ENCODE results near the gene TMEM117. TPM values are rescaled to one million over a fixed set of nuclear protein-coding genes. Genes with fewer than 3 reads are reported as not detected.

The TMEM117 gene
- total RNA-seq, 1 experiment from 2014 or later: 5.9 TPM

DNA sequence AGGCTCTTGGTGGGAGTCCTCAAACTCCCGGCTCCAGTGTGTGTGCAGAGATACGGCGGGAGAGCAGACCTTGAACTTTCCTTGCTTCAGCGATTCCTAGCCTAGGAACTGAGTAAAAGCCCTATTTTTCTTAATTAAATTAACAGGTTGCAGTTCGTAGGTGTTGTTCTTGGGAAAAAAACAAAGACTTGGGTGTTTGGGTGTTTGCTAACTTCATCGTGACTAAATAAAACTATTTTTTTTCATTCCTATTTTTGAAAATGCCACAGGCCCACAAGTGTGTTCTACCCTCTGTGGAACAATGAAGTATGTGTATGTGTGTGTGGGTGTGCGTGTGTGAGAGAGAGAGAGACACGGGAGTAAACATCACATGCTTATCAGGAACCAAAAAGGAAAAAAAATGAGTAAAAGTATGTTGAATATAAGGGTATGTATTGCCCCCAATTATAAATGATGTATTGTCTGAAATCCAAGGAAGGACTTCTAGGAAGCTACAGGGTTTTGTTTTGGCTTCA is 651 bp downstream of the TMEM117 start:
- TF ChIP-seq EZH2 (IDR thresholded peaks at IDR 0.05; ENCODE audit: borderline replicate concordance, low read depth, low read length, poor library complexity, severe bottlenecking): no peak
- TF ChIP-seq, protein P1, sequence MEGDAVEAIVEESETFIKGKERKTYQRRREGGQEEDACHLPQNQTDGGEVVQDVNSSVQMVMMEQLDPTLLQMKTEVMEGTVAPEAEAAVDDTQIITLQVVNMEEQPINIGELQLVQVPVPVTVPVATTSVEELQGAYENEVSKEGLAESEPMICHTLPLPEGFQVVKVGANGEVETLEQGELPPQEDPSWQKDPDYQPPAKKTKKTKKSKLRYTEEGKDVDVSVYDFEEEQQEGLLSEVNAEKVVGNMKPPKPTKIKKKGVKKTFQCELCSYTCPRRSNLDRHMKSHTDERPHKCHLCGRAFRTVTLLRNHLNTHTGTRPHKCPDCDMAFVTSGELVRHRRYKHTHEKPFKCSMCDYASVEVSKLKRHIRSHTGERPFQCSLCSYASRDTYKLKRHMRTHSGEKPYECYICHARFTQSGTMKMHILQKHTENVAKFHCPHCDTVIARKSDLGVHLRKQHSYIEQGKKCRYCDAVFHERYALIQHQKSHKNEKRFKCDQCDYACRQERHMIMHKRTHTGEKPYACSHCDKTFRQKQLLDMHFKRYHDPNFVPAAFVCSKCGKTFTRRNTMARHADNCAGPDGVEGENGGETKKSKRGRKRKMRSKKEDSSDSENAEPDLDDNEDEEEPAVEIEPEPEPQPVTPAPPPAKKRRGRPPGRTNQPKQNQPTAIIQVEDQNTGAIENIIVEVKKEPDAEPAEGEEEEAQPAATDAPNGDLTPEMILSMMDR (conservative IDR thresholded peaks at IDR 0.05; ENCODE audit: low read depth, low read length): no peak
- BruUV-seq (replicated peaks): TSS peak; percentile 50
- Histone ChIP-seq H3K4me1 (ENCODE audit: insufficient read depth, low read length, poor library complexity, severe bottlenecking) (peaks cover 15% of the 10 kb centered on the region), H3K36me3 (ENCODE audit: insufficient read depth, low read length, poor library complexity, severe bottlenecking) (no peaks in the 10 kb centered on the region), H3K9me3 (ENCODE audit: low read depth, low read length, poor library complexity, severe bottlenecking) (no peaks in the 10 kb centered on the region), H3K27me3 (replicated peaks; ENCODE audit: insufficient read depth, low read depth, low read length, poor library complexity) (no peaks in the 10 kb centered on the region), H3K27ac (ENCODE audit: low read depth, low read length, poor library complexity, severe bottlenecking) (peak overlapping the region; percentile 90), H3K4me3 (ENCODE audit: low read depth, low read length, poor library complexity, severe bottlenecking) (peak overlapping the region; percentile 72)
- peak; percentile 32 for DNase-seq (ENCODE audit: low spot score)
- ChIA-PET CTCF (no interaction called here), POLR2A (ENCODE audit: low non-redundant PET) (no interaction called here)
- intact Hi-C loops (cut with micrococcal nuclease; ENCODE audit: unreplicated experiment): no loop called here

DNA sequence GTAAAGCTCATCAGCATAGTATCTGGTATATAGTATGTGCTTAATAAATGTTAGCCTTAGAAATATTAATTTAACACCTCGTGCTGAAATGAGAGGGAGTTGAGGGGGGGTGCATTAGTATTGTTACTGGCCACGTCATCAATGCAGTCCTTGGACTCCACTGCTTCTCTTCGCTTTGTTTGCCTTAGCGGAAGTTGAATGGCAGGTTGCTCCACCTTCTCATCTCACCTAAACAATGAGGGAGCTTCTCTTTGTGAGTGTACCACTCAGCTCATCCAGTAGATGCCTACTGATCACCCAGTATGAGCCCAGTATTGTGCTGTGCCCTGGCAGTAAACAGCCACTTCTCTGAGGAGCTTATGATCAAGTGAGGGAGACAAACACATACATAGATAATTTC is 4.5 kb downstream of the TMEM117 start:
- POLR2A ChIA-PET (ENCODE audit: low non-redundant PET): no interaction called here
- H3K9me3 ChIP-seq (ENCODE audit: low read depth, low read length, poor library complexity, severe bottlenecking): no peaks in the 10 kb centered on the region
- peaks cover 15% of the 10 kb centered on the region for H3K4me1 ChIP-seq (ENCODE audit: insufficient read depth, low read length, poor library complexity, severe bottlenecking)
- H3K36me3 ChIP-seq (ENCODE audit: insufficient read depth, low read length, poor library complexity, severe bottlenecking): no peaks in the 10 kb centered on the region
- CTCF ChIA-PET: no interaction called here
- H3K27me3 ChIP-seq (replicated peaks; ENCODE audit: insufficient read depth, low read depth, low read length, poor library complexity): no peaks in the 10 kb centered on the region
- no peak overlapping the region for H3K4me3 ChIP-seq (ENCODE audit: low read depth, low read length, poor library complexity, severe bottlenecking)
- intact Hi-C loops (cut with micrococcal nuclease; ENCODE audit: unreplicated experiment): no loop called here
- H3K27ac ChIP-seq (ENCODE audit: low read depth, low read length, poor library complexity, severe bottlenecking): no peak overlapping the region
- no TSS peak for BruUV-seq (replicated peaks)
- DNase-seq (ENCODE audit: low spot score): no peak
- no peak for TF ChIP-seq EZH2 (IDR thresholded peaks at IDR 0.05; ENCODE audit: borderline replicate concordance, low read depth, low read length, poor library complexity, severe bottlenecking)
- TF ChIP-seq, protein P1 (conservative IDR thresholded peaks at IDR 0.05; ENCODE audit: low read depth, low read length): no peak

DNA sequence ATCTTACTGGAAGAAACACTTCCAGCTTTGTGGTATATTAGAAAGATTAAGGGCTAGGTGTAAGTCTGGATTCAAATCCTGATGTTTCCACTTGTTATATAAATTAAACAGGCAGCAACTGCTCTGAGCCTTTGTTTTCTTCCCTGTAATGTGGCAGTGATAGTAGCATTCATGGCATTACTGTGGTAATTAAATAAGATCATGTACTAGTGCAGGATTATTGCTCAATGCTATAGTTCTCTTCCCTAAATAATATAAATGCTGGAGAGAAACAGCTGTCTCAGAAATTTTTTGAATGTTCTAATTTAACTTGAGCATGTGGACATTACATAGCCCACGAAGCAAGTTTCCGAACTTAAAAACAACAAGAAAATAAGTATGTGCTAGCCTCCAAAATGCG is 5.4 kb downstream of the TMEM117 start:
- CTCF ChIA-PET: no interaction called here
- no peak for DNase-seq (ENCODE audit: low spot score)
- no peaks in the 10 kb centered on the region for H3K27me3 ChIP-seq (replicated peaks; ENCODE audit: insufficient read depth, low read depth, low read length, poor library complexity)
- no TSS peak for BruUV-seq (replicated peaks)
- peaks cover 15% of the 10 kb centered on the region for H3K4me1 ChIP-seq (ENCODE audit: insufficient read depth, low read length, poor library complexity, severe bottlenecking)
- POLR2A ChIA-PET (ENCODE audit: low non-redundant PET): no interaction called here
- TF ChIP-seq EZH2 (IDR thresholded peaks at IDR 0.05; ENCODE audit: borderline replicate concordance, low read depth, low read length, poor library complexity, severe bottlenecking): no peak
- TF ChIP-seq, protein P1 (conservative IDR thresholded peaks at IDR 0.05; ENCODE audit: low read depth, low read length): no peak
- intact Hi-C loops (cut with micrococcal nuclease; ENCODE audit: unreplicated experiment): no loop called here
- no peaks in the 10 kb centered on the region for H3K36me3 ChIP-seq (ENCODE audit: insufficient read depth, low read length, poor library complexity, severe bottlenecking)
- H3K9me3 ChIP-seq (ENCODE audit: low read depth, low read length, poor library complexity, severe bottlenecking): no peaks in the 10 kb centered on the region
- H3K27ac ChIP-seq (ENCODE audit: low read depth, low read length, poor library complexity, severe bottlenecking): no peak overlapping the region
- H3K4me3 ChIP-seq (ENCODE audit: low read depth, low read length, poor library complexity, severe bottlenecking): no peak overlapping the region

Data from A673 (cell line).